GM12872 (cell line): ENCODE data around the gene LTB4R.

Experiments used
- CTCF ChIP-seq: IDR thresholded peaks from 3 replicates; pipeline ENCODE4 v1.5.1; 2011; ENCODE audit warnings: low read depth, mild to moderate bottlenecking, low read length, moderate library complexity; ENCODE audit not compliant: insufficient read depth

Gene LTB4R

GRCh38 chr14:24289649-24290280 is 21.5 kb upstream of the LTB4R start:
- no peak for TF ChIP-seq CTCF

GRCh38 chr14:24290746-24291145 is 20.6 kb upstream of the LTB4R start:
- TF ChIP-seq CTCF = no peak

- no peak for TF ChIP-seq CTCF
Observed at GRCh38 chr14:24291446-24292117, 19.7 kb upstream of the LTB4R start.

- TF ChIP-seq CTCF = no peak
Observed at GRCh38 chr14:24292118-24292807, 19.0 kb upstream of the LTB4R start.

GRCh38 chr14:24293525-24293924 is 17.8 kb upstream of the LTB4R start:
- no peak for TF ChIP-seq CTCF

- TF ChIP-seq CTCF = peak; percentile 81
Observed at GRCh38 chr14:24296341-24297157, 14.8 kb upstream of the LTB4R start.
